Keratinocyte (primary cell): ENCODE results near the gene BRCA2. TPM values are rescaled to one million over a fixed set of nuclear protein-coding genes. Genes with fewer than 3 reads are reported as not detected.

ENCODE experiments used
- DNase-seq: peaks from one replicate; pipeline ENCODE4 v3.0.0-alpha.2; 2011; ENCODE audit warnings: low read depth, missing footprints, low spot score
- FAIRE-seq: peaks from 2 replicates; lab custom pipeline; 2011; peaks lifted over from hg19 to GRCh38; lab: Jason Lieb, UNC
- H2AFZ ChIP-seq: 2 replicates; pipeline ENCODE4 v1.6.0; 2012; ENCODE audit warnings: low read length, control low read depth, inconsistent platforms; ENCODE audit not compliant: control insufficient read depth
- H3K27ac ChIP-seq: 2 replicates; pipeline ENCODE4 v1.5.1; 2011; ENCODE audit warnings: low read length; ENCODE audit not compliant: control insufficient read depth, insufficient read depth
- H3K27me3 ChIP-seq: 3 replicates; pipeline ENCODE4 v1.6.0; 2011; ENCODE audit warnings: low read length; ENCODE audit not compliant: control insufficient read depth, insufficient read depth; ENCODE audit errors: extremely low read depth
- H3K36me3 ChIP-seq, 2 experiments: 2 replicates in 1 of 2; 3 replicates in 1 of 2; pipeline ENCODE4 v1.5.1; 2011; ENCODE audit warnings: low read length in 2 of 2, mild to moderate bottlenecking in 1 of 2; ENCODE audit not compliant: control insufficient read depth in 2 of 2, insufficient read depth in 2 of 2; ENCODE audit errors: extremely low read depth in 1 of 2
- H3K4me1 ChIP-seq: 3 replicates; pipeline ENCODE4 v1.5.1; 2011; ENCODE audit warnings: low read length; ENCODE audit not compliant: control insufficient read depth, insufficient read depth; ENCODE audit errors: extremely low read depth
- H3K4me2 ChIP-seq: 3 replicates; pipeline ENCODE4 v1.6.0; 2011; ENCODE audit warnings: low read depth, low read length; ENCODE audit not compliant: control insufficient read depth, insufficient read depth; ENCODE audit errors: extremely low read depth
- H3K4me3 ChIP-seq, 3 experiments: fragments of 200-600 bp in 1 of 3; sonication (generic) in 1 of 3; 2 replicates in 2 of 3; 3 replicates in 1 of 3; pipeline ENCODE4 v1.5.1; 2011 to 2016; ENCODE audit warnings: low read length in 3 of 3, mild to moderate bottlenecking in 3 of 3, control low read depth in 2 of 3, inconsistent platforms in 1 of 3, low read depth in 1 of 3, mixed read lengths in 1 of 3, mixed run types in 1 of 3, moderate library complexity in 1 of 3; ENCODE audit not compliant: control insufficient read depth in 2 of 3, insufficient read depth in 2 of 3; ENCODE audit errors: extremely low read depth in 1 of 3
- H3K79me2 ChIP-seq: 2 replicates; pipeline ENCODE4 v1.6.0; 2012; ENCODE audit warnings: low read length; ENCODE audit not compliant: control insufficient read depth, insufficient read depth
- H3K9ac ChIP-seq: 3 replicates; pipeline ENCODE4 v1.6.0; 2011; ENCODE audit warnings: low read length; ENCODE audit not compliant: control insufficient read depth, insufficient read depth; ENCODE audit errors: extremely low read depth
- H3K9me1 ChIP-seq: 3 replicates; pipeline ENCODE4 v1.6.0; 2011; ENCODE audit warnings: low read length; ENCODE audit not compliant: control insufficient read depth, insufficient read depth; ENCODE audit errors: extremely low read depth
- H3K9me3 ChIP-seq: 2 replicates; pipeline ENCODE4 v1.5.1; 2012; ENCODE audit warnings: low read depth, low read length; ENCODE audit not compliant: control insufficient read depth
- H4K20me1 ChIP-seq: 3 replicates; pipeline ENCODE4 v1.6.0; 2011; ENCODE audit warnings: low read length; ENCODE audit not compliant: control insufficient read depth, insufficient read depth; ENCODE audit errors: extremely low read depth
- EZH2 ChIP-seq: IDR thresholded peaks from one replicate; pipeline ENCODE4 v1.6.1; 2012; ENCODE audit warnings: inconsistent platforms, mild to moderate bottlenecking, low read length, moderate library complexity
- dilution Hi-C: fragments of 300-500 bp; cut with MboI; formaldehyde crosslinking; loops from one replicate; pipeline ENCODE4 v1.7.0; 2020; ENCODE audit warnings: low sequenced_read_pairs; ENCODE audit not compliant: extremely low pct_ligation_motif_present
- polyA plus RNA-seq, 5 experiments: library from polyadenylated mRNA; depleted of rRNA in 3 of 5; stranded (reverse) in 3 of 5; stranded (forward) in 1 of 5; unstranded in 1 of 5; fragments of >200 nt; gene quantifications; 1 replicate in 1 of 5; 2 replicates in 3 of 5; 3 replicates in 1 of 5; pipeline versions ENCODE4 v1.2.1 to v1.2.3, GENCODE V29; 2011 to 2012; ENCODE audit warnings: missing spikeins in 2 of 5, low read depth in 1 of 5, low replicate concordance in 1 of 5
- TF ChIP-seq, protein P1 (sequence below), 3 experiments: IDR thresholded peaks in 1 of 3; conservative IDR thresholded peaks in 1 of 3; optimal IDR thresholded peaks in 1 of 3; 2 replicates in 2 of 3; 3 replicates in 1 of 3; pipeline versions ENCODE3 to v1.5.1; 2011; ENCODE audit warnings: low read length in 3 of 3, mild to moderate bottlenecking in 3 of 3, moderate library complexity in 2 of 3, control low read depth in 1 of 3, inconsistent platforms in 1 of 3; ENCODE audit not compliant: insufficient read depth in 2 of 3; ENCODE audit errors: extremely low read depth in 1 of 3

BRCA2 gene
- polyA plus RNA-seq, 1 donor (not counting 4 experiments of a cell fraction or from before 2014, with no cell fraction given), result 2.4 TPM

DNA sequence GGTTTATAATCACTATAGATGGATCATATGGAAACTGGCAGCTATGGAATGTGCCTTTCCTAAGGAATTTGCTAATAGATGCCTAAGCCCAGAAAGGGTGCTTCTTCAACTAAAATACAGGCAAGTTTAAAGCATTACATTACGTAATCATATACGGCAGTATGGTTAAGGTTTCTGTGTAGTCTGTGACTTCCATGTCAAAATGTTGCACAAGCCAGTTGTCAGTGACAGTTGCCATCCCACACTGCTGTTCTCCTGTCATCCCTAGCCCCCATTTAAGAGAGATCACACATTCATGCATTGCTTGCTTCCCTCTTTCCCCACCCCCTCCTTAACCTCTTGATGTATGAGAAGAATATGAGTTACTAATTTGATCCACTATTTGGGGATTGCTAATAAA, 47.3 kb downstream of the BRCA2 start:
- DNase-seq (no peak), FAIRE-seq (no peak)
- no peaks in the 10 kb centered on the region for H3K9me3 ChIP-seq
- H3K4me1 ChIP-seq, result no peaks in the 10 kb centered on the region
- no peaks in the 10 kb centered on the region for H3K27me3 ChIP-seq
- dilution Hi-C loops, result no loop called here
- no peak for TF ChIP-seq EZH2
- TF ChIP-seq, protein P1, sequence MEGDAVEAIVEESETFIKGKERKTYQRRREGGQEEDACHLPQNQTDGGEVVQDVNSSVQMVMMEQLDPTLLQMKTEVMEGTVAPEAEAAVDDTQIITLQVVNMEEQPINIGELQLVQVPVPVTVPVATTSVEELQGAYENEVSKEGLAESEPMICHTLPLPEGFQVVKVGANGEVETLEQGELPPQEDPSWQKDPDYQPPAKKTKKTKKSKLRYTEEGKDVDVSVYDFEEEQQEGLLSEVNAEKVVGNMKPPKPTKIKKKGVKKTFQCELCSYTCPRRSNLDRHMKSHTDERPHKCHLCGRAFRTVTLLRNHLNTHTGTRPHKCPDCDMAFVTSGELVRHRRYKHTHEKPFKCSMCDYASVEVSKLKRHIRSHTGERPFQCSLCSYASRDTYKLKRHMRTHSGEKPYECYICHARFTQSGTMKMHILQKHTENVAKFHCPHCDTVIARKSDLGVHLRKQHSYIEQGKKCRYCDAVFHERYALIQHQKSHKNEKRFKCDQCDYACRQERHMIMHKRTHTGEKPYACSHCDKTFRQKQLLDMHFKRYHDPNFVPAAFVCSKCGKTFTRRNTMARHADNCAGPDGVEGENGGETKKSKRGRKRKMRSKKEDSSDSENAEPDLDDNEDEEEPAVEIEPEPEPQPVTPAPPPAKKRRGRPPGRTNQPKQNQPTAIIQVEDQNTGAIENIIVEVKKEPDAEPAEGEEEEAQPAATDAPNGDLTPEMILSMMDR (optimal IDR thresholded peaks at IDR 0.05 in 1 of 3, IDR thresholded peaks at IDR 0.05 in 1 of 3, conservative IDR thresholded peaks at IDR 0.05 in 1 of 3; ENCODE audit: extremely low read depth in 1 of 3, insufficient read depth in 2 of 3, low read length in 3 of 3), result no peak
- no peak overlapping the region for H3K27ac ChIP-seq
- no peak overlapping the region for H3K4me2 ChIP-seq
- H3K9ac ChIP-seq, result no peak overlapping the region
- H3K4me3 ChIP-seq, result no peak overlapping the region
- no peaks in the 10 kb centered on the region for H3K9me1 ChIP-seq
- no peaks in the 10 kb centered on the region for H4K20me1 ChIP-seq
- H3K79me2 ChIP-seq, result no peaks in the 10 kb centered on the region
- H2AFZ ChIP-seq, result no peak overlapping the region
- H3K36me3 ChIP-seq, result no peaks in the 10 kb centered on the region

DNA sequence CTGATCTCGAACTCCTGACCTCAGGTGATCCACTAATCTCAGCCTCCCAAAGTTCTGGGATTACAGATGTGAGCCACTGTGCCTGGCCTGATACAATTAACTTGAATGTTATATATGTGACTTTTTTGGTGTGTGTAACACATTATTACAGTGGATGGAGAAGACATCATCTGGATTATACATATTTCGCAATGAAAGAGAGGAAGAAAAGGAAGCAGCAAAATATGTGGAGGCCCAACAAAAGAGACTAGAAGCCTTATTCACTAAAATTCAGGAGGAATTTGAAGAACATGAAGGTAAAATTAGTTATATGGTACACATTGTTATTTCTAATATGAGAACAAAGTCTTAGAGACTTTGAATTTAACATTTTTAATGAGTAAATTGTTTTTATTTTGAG, 55.5 kb downstream of the BRCA2 start:
- no peaks in the 10 kb centered on the region for H4K20me1 ChIP-seq
- DNase-seq (no peak), FAIRE-seq (no peak)
- dilution Hi-C loops, result no loop called here
- no peaks in the 10 kb centered on the region for H3K9me3 ChIP-seq
- no peaks in the 10 kb centered on the region for H3K4me1 ChIP-seq
- no peak overlapping the region for H3K4me2 ChIP-seq
- no peaks in the 10 kb centered on the region for H3K79me2 ChIP-seq
- H3K4me3 ChIP-seq, result no peak overlapping the region
- no peaks in the 10 kb centered on the region for H3K27me3 ChIP-seq
- H3K9me1 ChIP-seq, result no peaks in the 10 kb centered on the region
- no peak overlapping the region for H3K9ac ChIP-seq
- no peak for TF ChIP-seq EZH2
- TF ChIP-seq, protein P1 (optimal IDR thresholded peaks at IDR 0.05 in 1 of 3, IDR thresholded peaks at IDR 0.05 in 1 of 3, conservative IDR thresholded peaks at IDR 0.05 in 1 of 3; ENCODE audit: extremely low read depth in 1 of 3, insufficient read depth in 2 of 3, low read length in 3 of 3), result no peak
- H2AFZ ChIP-seq, result no peak overlapping the region
- H3K27ac ChIP-seq, result no peak overlapping the region
- H3K36me3 ChIP-seq, result peaks cover 0 to 6% of the 10 kb centered on the region in 2 experiments
